Measurements from ENCODE around the gene GRIN2A. TPM values are rescaled to one million over a fixed set of nuclear protein-coding genes. Genes with fewer than 3 reads are reported as not detected.

Gene GRIN2A
- total and polyA plus RNA-seq, 2 experiments from 2014 or later, result 0.42 to 5.5 TPM

DNA sequence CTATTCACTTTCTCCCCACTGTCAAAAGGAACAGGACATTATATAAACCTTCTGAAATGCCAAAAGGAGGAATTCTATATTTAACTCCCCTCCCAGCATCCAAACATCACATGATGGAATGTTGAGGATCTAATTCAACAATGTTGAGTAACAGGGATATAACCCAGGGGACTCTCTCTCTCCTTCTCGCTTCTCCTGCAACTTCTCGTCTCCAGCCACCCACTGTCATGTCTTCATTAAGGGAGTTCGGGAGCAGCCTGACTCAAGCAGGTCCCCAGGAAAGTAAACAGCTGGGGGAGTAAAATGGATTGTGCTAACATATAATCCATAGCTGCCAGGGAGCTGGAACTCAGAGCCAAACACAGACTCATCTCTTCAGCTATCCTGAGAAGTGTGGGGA, 51.7 kb downstream of the GRIN2A start:
- no peak overlapping the region for H3K27ac ChIP-seq
- H3K27me3 ChIP-seq, result no peaks in the 10 kb centered on the region
- no peaks in the 10 kb centered on the region for H3K9me3 ChIP-seq (ENCODE audit: low read depth)
- no peak for DNase-seq (ENCODE audit: low read depth in 1 of 2, low spot score in 1 of 2)
- H3K4me1 ChIP-seq (ENCODE audit: low read depth), result no peaks in the 10 kb centered on the region
- no peaks in the 10 kb centered on the region for H3K36me3 ChIP-seq
- no peak overlapping the region for H3K4me3 ChIP-seq
- TF ChIP-seq, protein P1, sequence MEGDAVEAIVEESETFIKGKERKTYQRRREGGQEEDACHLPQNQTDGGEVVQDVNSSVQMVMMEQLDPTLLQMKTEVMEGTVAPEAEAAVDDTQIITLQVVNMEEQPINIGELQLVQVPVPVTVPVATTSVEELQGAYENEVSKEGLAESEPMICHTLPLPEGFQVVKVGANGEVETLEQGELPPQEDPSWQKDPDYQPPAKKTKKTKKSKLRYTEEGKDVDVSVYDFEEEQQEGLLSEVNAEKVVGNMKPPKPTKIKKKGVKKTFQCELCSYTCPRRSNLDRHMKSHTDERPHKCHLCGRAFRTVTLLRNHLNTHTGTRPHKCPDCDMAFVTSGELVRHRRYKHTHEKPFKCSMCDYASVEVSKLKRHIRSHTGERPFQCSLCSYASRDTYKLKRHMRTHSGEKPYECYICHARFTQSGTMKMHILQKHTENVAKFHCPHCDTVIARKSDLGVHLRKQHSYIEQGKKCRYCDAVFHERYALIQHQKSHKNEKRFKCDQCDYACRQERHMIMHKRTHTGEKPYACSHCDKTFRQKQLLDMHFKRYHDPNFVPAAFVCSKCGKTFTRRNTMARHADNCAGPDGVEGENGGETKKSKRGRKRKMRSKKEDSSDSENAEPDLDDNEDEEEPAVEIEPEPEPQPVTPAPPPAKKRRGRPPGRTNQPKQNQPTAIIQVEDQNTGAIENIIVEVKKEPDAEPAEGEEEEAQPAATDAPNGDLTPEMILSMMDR (IDR thresholded peaks at IDR 0.05; ENCODE audit: low read depth, low read length), result no peak

DNA sequence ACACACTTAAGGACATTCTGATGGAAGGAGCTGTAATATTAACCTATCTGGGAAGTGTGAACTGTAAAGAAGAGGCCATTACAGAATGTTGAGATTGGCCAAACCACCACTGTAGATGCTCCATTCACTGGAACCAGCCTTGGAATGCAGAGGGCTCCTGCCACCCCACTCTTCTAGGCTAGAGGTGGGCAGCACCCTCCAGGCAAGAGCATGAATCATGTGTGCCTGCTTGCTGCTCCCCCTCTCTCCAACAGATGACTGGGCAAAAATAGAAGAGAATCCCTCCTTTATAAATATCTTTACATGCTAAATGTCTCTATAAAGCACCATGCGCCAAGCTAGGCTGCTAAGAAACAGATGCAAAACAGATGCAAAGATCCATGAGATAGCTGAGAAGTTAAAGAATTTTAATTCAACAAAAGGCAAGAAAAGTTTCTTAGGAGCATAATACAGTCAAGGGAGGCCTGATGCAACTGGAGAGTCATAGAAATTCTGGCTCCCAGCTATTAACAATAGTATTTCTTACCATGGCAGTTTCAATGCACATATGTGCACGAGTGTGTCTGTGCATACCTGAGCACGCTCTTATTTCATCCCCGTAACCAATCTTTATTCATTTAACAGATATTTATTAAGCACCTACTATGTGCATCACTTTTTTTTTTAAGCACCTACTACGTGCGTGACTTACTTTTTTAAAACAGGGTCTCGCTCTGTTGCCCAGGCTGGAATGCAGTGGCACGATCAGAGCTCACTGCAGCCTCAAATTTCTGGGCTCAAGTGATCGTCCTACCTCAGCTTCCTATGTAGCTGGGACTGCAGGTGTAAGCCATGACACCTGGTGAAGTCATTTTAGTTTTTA, 53.6 kb downstream of the GRIN2A start:
- TF ChIP-seq, protein P1 (IDR thresholded peaks at IDR 0.05; ENCODE audit: low read depth, low read length), result no peak
- no peaks in the 10 kb centered on the region for H3K27me3 ChIP-seq
- H3K9me3 ChIP-seq (ENCODE audit: low read depth), result no peaks in the 10 kb centered on the region
- no peak overlapping the region for H3K4me3 ChIP-seq
- DNase-seq (ENCODE audit: low read depth in 1 of 2, low spot score in 1 of 2), result no peak
- no peaks in the 10 kb centered on the region for H3K4me1 ChIP-seq (ENCODE audit: low read depth)
- H3K36me3 ChIP-seq, result no peaks in the 10 kb centered on the region
- no peak overlapping the region for H3K27ac ChIP-seq

DNA sequence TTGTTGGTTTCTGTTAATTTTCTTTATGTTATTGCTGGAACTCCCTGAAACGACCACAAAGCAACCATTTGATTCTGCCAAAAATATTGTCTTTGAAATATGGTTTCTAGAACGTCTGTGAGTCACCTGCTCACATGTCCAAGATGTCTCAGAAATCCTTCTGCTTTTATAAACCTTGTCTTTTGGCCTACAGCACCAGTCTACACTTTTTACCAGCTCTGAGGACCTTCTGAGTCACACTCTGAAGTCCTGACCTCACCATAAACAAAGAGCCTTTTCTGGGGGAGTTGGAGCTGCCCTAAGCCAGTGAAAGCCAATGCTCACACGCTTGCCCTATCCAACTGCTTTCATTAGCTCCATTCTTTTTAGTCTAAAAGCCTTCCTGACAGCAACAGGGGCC, 55.5 kb downstream of the GRIN2A start:
- Histone ChIP-seq H3K4me3 (no peak overlapping the region), H3K9me3 (ENCODE audit: low read depth) (no peaks in the 10 kb centered on the region), H3K27me3 (no peaks in the 10 kb centered on the region), H3K4me1 (ENCODE audit: low read depth) (no peaks in the 10 kb centered on the region), H3K36me3 (no peaks in the 10 kb centered on the region), H3K27ac (no peak overlapping the region)
- TF ChIP-seq, protein P1 (IDR thresholded peaks at IDR 0.05; ENCODE audit: low read depth, low read length), result no peak
- no peak for DNase-seq (ENCODE audit: low read depth in 1 of 2, low spot score in 1 of 2)

DNA sequence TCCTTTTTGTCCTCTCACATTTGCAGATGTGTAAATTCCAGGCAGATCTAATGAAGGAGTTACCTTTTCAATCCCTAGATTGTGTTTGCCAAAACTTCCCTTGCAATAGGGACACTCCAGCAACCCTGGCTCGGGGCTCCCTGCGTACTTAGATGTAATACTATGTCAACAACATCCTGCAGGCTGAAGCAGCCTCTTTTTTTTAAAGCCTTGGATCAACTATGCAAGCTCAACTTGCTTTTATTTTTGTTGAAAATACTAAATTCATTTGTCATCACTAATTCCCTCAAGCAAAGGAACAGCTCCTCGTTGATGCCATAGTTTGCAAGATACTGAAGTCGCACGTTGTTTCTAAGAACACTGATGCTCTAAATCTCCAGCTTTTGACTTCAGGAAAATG, 59.1 kb downstream of the GRIN2A start:
- TF ChIP-seq, protein P1 (IDR thresholded peaks at IDR 0.05; ENCODE audit: low read depth, low read length), result no peak
- no peak overlapping the region for H3K27ac ChIP-seq
- no peak for DNase-seq (ENCODE audit: low read depth in 1 of 2, low spot score in 1 of 2)
- no peaks in the 10 kb centered on the region for H3K36me3 ChIP-seq
- no peaks in the 10 kb centered on the region for H3K9me3 ChIP-seq (ENCODE audit: low read depth)
- no peak overlapping the region for H3K4me3 ChIP-seq
- no peaks in the 10 kb centered on the region for H3K4me1 ChIP-seq (ENCODE audit: low read depth)
- H3K27me3 ChIP-seq, result no peaks in the 10 kb centered on the region

DNA sequence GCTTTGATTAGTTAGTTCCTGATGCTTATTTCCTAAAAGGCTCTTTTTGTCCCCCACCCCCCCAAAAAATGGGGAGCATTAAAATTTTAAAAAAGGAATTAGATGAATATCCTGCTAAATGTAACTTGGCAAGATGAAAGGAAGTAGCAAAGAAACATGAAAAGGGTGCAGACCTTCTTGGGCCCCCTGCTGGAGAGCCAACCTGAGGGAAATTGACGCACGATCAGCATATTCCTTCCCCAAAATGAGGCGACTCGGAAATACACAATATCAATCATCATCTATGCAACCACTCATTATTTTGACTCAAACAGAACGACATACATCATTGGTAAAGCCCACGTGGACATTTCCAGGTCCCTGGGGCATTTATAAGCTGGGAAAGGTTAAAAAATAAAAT, 59.7 kb downstream of the GRIN2A start:
- H3K9me3 ChIP-seq (ENCODE audit: low read depth), result no peaks in the 10 kb centered on the region
- H3K4me1 ChIP-seq (ENCODE audit: low read depth), result no peaks in the 10 kb centered on the region
- TF ChIP-seq, protein P1 (IDR thresholded peaks at IDR 0.05; ENCODE audit: low read depth, low read length), result no peak
- H3K27me3 ChIP-seq, result no peaks in the 10 kb centered on the region
- no peak overlapping the region for H3K4me3 ChIP-seq
- H3K36me3 ChIP-seq, result no peaks in the 10 kb centered on the region
- no peak overlapping the region for H3K27ac ChIP-seq
- peak in 1 of 2 donors; percentile 16 for DNase-seq (ENCODE audit: low read depth in 1 of 2, low spot score in 1 of 2)

Measured in cardiac muscle cell (in vitro differentiated cells and primary cell).